ENCODE measurements around the gene SLFN12L. TPM values are rescaled to one million over a fixed set of nuclear protein-coding genes. Genes with fewer than 3 reads are reported as not detected.

SLFN12L gene
- polyA plus RNA-seq, 1 of the 3 experiments (the other 2 are of a cell fraction), result not detected

DNA sequence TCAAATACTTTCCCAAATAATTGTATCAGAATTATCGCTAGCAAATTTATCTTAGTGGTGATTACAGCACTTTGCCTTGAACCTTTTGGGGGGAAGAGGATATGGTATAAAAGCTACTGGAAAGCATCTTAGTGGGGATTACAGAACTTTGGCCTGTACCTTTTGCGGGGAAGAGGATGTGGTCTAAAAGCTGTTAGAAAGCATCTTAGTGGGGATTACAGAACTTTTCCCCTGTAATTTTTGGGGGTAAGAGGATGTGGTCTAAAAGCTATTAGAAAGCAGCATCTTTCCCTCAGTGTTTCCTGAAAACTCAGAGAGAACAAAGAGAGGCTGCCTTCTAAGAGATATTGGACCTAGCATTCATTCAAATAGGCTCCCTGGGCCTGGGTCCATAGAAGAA is 109.2 kb downstream of the SLFN12L start:
- Histone ChIP-seq H2AFZ (ENCODE audit: low read depth) (no peak overlapping the region), H3K9me3 (no peaks in the 10 kb centered on the region), H4K20me1 (ENCODE audit: insufficient read depth) (no peaks in the 10 kb centered on the region), H3K9ac (no peak overlapping the region), H3K79me2 (ENCODE audit: insufficient read depth) (peaks cover 64% of the 10 kb centered on the region), H3K4me2 (no peak overlapping the region), H3K36me3 (replicated peaks in 1 of 2; ENCODE audit: control insufficient read depth in 1 of 2, insufficient read depth in 2 of 2, low read length in 1 of 2) (peaks cover 0 to 4% of the 10 kb centered on the region in 2 experiments), H3K27me3 (ENCODE audit: insufficient read depth) (no peaks in the 10 kb centered on the region), H3K9me2 (no peaks in the 10 kb centered on the region), H3K27ac (ENCODE audit: low read depth in 2 of 2, low read length in 1 of 2) (no peak overlapping the region), H3K4me3 (ENCODE audit: low read depth in 2 of 2, low read length in 1 of 2) (no peak overlapping the region), H3K4me1 (ENCODE audit: control insufficient read depth in 1 of 2, insufficient read depth in 2 of 2, low read depth in 1 of 2, low read length in 1 of 2) (peaks cover 0 to 3% of the 10 kb centered on the region in 2 experiments; a peak in 3 of 4 replicates), H3F3A (replicated peaks; ENCODE audit: insufficient read depth) (peaks cover 7% of the 10 kb centered on the region)
- POLR2A ChIA-PET, result no interaction called here
- 74% methylated on average over 2 of the region's 2 CpGs for WGBS (ENCODE audit: low lambda C conversion rate)
- DNase-seq, result no peak
- CTCF ChIA-PET, result interaction anchor here (0.7 kb wide), 1 partner anchor 93 kb away, joined by 3 read pairs; no protein-coding TSS in a partner anchor
- TF ChIP-seq RCOR1 (IDR thresholded peaks at IDR 0.05; ENCODE audit: low read length), result no peak
- TF ChIP-seq, protein P1, sequence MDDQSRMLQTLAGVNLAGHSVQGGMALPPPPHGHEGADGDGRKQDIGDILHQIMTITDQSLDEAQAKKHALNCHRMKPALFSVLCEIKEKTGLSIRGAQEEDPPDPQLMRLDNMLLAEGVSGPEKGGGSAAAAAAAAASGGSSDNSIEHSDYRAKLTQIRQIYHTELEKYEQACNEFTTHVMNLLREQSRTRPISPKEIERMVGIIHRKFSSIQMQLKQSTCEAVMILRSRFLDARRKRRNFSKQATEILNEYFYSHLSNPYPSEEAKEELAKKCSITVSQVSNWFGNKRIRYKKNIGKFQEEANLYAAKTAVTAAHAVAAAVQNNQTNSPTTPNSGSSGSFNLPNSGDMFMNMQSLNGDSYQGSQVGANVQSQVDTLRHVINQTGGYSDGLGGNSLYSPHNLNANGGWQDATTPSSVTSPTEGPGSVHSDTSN (IDR thresholded peaks at IDR 0.05), result no peak
- TF ChIP-seq TAF1 (IDR thresholded peaks at IDR 0.05; ENCODE audit: borderline replicate concordance, low read depth, low read length), result no peak
- TF ChIP-seq NFIC (IDR thresholded peaks at IDR 0.05; ENCODE audit: borderline replicate concordance), result no peak
- TF ChIP-seq MEF2A (IDR thresholded peaks at IDR 0.05; ENCODE audit: borderline replicate concordance, low read depth), result no peak
- TF ChIP-seq SMC3 (IDR thresholded peaks at IDR 0.05; ENCODE audit: low read depth, low read length), result no peak
- no peak for TF ChIP-seq MXI1 (IDR thresholded peaks at IDR 0.05; ENCODE audit: low read depth, low read length)
- no peak for TF ChIP-seq RXRA (IDR thresholded peaks at IDR 0.05; ENCODE audit: borderline replicate concordance, low read depth)
- TF ChIP-seq POLR2AphosphoS5 (IDR thresholded peaks at IDR 0.05; ENCODE audit: low read depth, low read length), result no peak
- no peak for TF ChIP-seq FOXM1 (IDR thresholded peaks at IDR 0.05; ENCODE audit: low read depth)
- TF ChIP-seq, protein P2, sequence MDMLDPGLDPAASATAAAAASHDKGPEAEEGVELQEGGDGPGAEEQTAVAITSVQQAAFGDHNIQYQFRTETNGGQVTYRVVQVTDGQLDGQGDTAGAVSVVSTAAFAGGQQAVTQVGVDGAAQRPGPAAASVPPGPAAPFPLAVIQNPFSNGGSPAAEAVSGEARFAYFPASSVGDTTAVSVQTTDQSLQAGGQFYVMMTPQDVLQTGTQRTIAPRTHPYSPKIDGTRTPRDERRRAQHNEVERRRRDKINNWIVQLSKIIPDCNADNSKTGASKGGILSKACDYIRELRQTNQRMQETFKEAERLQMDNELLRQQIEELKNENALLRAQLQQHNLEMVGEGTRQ (IDR thresholded peaks at IDR 0.05; ENCODE audit: borderline replicate concordance, low read depth, low read length), result no peak
- TF ChIP-seq, protein P3, sequence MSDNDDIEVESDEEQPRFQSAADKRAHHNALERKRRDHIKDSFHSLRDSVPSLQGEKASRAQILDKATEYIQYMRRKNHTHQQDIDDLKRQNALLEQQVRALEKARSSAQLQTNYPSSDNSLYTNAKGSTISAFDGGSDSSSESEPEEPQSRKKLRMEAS (IDR thresholded peaks at IDR 0.05; ENCODE audit: low read depth), result no peak
- no peak for TF ChIP-seq FOSL2 (IDR thresholded peaks at IDR 0.05; ENCODE audit: borderline replicate concordance, low read depth)
- TF ChIP-seq CHD2 (IDR thresholded peaks at IDR 0.05; ENCODE audit: low read length, partially characterized antibody), result no peak

DNA sequence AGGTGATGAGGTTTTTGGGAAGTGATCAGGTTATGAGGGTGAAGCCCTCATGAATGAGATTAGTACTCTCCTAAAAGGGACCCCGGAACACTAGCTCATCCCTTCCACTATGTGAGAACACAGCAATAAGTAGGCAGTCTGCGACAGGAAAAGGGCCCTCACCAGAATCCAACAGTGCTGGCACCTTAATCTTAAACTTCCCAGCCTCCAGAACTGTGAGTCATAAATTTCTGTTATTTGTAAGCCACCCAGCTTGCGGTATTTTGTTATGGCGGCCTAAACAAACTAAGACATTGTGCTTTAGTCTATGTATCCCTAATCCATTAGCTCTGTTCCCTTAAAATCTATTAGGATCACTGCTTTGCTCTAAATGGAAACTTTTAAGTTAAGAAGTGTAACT is 113.7 kb downstream of the SLFN12L start:
- H4K20me1 ChIP-seq (ENCODE audit: insufficient read depth), result no peaks in the 10 kb centered on the region
- no peak overlapping the region for H2AFZ ChIP-seq (ENCODE audit: low read depth)
- no peak overlapping the region for H3K9ac ChIP-seq
- 60% methylated on average over 4 of the region's 4 CpGs for WGBS (ENCODE audit: low lambda C conversion rate)
- ChIA-PET CTCF (no interaction called here), POLR2A (interaction anchor here (0.6 kb wide), 1 partner anchor 31 kb away, joined by 3 read pairs; no protein-coding TSS in a partner anchor)
- H3K4me1 ChIP-seq (ENCODE audit: control insufficient read depth in 1 of 2, insufficient read depth in 2 of 2, low read depth in 1 of 2, low read length in 1 of 2), result no peaks in the 10 kb centered on the region
- peaks cover 4 to 28% of the 10 kb centered on the region in 2 experiments for H3K36me3 ChIP-seq (replicated peaks in 1 of 2; ENCODE audit: control insufficient read depth in 1 of 2, insufficient read depth in 2 of 2, low read length in 1 of 2)
- H3K79me2 ChIP-seq (ENCODE audit: insufficient read depth), result peaks cover 37% of the 10 kb centered on the region
- no peak for DNase-seq
- H3K9me3 ChIP-seq, result no peaks in the 10 kb centered on the region
- no peaks in the 10 kb centered on the region for H3K27me3 ChIP-seq (ENCODE audit: insufficient read depth)
- H3K9me2 ChIP-seq, result no peaks in the 10 kb centered on the region
- H3K4me2 ChIP-seq, result no peak overlapping the region
- no peak overlapping the region for H3K4me3 ChIP-seq (ENCODE audit: low read depth in 2 of 2, low read length in 1 of 2)
- no peak overlapping the region for H3K27ac ChIP-seq (ENCODE audit: low read depth in 2 of 2, low read length in 1 of 2)
- H3F3A ChIP-seq (replicated peaks; ENCODE audit: insufficient read depth), result no peaks in the 10 kb centered on the region
- TF ChIP-seq YY1 (IDR thresholded peaks at IDR 0.05; ENCODE audit: low read depth) (no peak), ELF1 (IDR thresholded peaks at IDR 0.05) (no peak), RAD21 (IDR thresholded peaks at IDR 0.05; ENCODE audit: low read length) (no peak)
- TF ChIP-seq, protein P4, sequence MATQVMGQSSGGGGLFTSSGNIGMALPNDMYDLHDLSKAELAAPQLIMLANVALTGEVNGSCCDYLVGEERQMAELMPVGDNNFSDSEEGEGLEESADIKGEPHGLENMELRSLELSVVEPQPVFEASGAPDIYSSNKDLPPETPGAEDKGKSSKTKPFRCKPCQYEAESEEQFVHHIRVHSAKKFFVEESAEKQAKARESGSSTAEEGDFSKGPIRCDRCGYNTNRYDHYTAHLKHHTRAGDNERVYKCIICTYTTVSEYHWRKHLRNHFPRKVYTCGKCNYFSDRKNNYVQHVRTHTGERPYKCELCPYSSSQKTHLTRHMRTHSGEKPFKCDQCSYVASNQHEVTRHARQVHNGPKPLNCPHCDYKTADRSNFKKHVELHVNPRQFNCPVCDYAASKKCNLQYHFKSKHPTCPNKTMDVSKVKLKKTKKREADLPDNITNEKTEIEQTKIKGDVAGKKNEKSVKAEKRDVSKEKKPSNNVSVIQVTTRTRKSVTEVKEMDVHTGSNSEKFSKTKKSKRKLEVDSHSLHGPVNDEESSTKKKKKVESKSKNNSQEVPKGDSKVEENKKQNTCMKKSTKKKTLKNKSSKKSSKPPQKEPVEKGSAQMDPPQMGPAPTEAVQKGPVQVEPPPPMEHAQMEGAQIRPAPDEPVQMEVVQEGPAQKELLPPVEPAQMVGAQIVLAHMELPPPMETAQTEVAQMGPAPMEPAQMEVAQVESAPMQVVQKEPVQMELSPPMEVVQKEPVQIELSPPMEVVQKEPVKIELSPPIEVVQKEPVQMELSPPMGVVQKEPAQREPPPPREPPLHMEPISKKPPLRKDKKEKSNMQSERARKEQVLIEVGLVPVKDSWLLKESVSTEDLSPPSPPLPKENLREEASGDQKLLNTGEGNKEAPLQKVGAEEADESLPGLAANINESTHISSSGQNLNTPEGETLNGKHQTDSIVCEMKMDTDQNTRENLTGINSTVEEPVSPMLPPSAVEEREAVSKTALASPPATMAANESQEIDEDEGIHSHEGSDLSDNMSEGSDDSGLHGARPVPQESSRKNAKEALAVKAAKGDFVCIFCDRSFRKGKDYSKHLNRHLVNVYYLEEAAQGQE (IDR thresholded peaks at IDR 0.05; ENCODE audit: low read depth, low read length), result no peak
- TF ChIP-seq, protein P2 (IDR thresholded peaks at IDR 0.05; ENCODE audit: borderline replicate concordance, low read depth, low read length), result no peak
- TF ChIP-seq, protein P5, sequence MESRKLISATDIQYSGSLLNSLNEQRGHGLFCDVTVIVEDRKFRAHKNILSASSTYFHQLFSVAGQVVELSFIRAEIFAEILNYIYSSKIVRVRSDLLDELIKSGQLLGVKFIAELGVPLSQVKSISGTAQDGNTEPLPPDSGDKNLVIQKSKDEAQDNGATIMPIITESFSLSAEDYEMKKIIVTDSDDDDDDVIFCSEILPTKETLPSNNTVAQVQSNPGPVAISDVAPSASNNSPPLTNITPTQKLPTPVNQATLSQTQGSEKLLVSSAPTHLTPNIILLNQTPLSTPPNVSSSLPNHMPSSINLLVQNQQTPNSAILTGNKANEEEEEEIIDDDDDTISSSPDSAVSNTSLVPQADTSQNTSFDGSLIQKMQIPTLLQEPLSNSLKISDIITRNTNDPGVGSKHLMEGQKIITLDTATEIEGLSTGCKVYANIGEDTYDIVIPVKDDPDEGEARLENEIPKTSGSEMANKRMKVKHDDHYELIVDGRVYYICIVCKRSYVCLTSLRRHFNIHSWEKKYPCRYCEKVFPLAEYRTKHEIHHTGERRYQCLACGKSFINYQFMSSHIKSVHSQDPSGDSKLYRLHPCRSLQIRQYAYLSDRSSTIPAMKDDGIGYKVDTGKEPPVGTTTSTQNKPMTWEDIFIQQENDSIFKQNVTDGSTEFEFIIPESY (IDR thresholded peaks at IDR 0.05; ENCODE audit: borderline replicate concordance, low read depth), result no peak
